GM11168 (cell line): ENCODE data around the gene MAGI1.
"Not testable (repeated sequence)": the region's sequence is repeated elsewhere in the genome, so short reads cannot be mapped to it uniquely, and the experiment has no call there.

ENCODE experiments used
- in situ Hi-C: fragments of 300-500 bp; cut with MboI; formaldehyde crosslinking; loops from one replicate; pipeline ENCODE4 v1.12.0; 2022; ENCODE audit warnings: low sequenced_read_pairs; ENCODE audit not compliant: unreplicated experiment

Gene MAGI1

GRCh38 chr3:65734792-65735191 is 303.9 kb downstream of the MAGI1 start:
- in situ Hi-C loops, result loop anchor here (25.0 kb wide), 1 partner anchor 1197 kb away; no protein-coding TSS in a partner anchor

DNA sequence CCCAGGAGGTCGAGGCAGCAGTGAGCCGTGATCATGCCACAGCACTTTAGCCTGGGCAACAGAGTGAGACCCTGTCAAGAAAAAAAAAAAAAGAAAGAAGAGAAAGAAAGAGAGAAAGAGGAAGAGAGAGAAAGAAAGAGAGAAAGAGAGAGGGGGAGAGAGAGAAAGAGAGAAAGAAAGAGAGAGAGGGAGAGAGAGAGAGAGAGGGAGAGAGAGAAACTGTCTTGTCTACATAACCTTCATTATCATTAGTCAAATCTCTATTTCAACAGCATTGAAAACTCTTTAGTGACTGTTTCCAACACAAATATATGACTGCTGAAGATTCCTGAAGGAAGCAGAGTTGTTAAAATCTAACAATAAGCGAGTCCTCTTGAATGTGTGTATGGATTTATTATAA is 304.3 kb downstream of the MAGI1 start:
- in situ Hi-C loops, result loop anchor here (25.0 kb wide), 1 partner anchor 1197 kb away; no protein-coding TSS in a partner anchor

- in situ Hi-C loops, result loop anchor here (25.0 kb wide), 1 partner anchor 1196 kb away; no protein-coding TSS in a partner anchor
These were observed 305.3 kb downstream of the MAGI1 start for GRCh38 chr3:65733459-65733858.

GRCh38 chr3:65732051-65732935 is 306.4 kb downstream of the MAGI1 start:
- in situ Hi-C loops, result loop anchor here (25.0 kb wide), 1 partner anchor 1195 kb away; no protein-coding TSS in a partner anchor

DNA sequence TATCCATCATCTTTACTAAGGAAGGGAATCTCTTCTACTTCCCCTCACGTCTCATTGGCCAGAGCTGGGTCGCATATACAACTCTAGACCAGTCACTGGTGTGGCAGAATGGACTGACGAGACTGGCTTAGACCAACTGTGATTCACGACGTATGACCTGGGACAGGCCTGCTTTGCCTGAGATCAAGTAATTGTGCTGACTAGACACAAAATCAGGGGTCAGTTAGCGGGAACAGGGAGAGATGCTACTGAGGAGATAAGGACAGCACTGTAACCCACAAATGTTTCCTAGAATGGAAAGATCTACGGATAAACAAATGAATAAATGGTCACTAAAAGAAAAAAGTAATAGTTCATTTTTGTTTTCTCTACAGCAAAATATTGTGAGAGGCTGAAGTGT is 308.3 kb downstream of the MAGI1 start:
- in situ Hi-C loops, result loop anchor here (25.0 kb wide), 1 partner anchor 1193 kb away; no protein-coding TSS in a partner anchor

DNA sequence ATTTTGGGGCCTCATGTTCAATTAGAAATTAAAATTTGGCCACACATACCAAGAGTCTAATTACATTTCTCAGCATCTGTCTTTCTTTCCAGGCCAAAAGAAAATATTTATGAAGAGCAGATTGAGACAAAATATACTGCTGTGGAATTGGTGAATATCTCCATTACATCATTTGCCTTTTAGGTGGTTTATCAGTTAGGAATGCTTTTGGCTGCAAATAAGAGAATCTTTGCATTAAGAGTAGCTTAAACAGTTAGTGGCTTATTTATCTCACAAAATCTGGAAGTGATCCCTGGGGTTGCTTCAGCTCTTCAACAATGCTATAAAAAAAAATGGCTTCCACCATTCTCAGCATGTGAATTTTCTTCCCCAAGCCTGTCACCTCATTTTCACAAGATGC is 308.7 kb downstream of the MAGI1 start:
- in situ Hi-C loops, result loop anchor here (25.0 kb wide), 1 partner anchor 1193 kb away; no protein-coding TSS in a partner anchor

DNA sequence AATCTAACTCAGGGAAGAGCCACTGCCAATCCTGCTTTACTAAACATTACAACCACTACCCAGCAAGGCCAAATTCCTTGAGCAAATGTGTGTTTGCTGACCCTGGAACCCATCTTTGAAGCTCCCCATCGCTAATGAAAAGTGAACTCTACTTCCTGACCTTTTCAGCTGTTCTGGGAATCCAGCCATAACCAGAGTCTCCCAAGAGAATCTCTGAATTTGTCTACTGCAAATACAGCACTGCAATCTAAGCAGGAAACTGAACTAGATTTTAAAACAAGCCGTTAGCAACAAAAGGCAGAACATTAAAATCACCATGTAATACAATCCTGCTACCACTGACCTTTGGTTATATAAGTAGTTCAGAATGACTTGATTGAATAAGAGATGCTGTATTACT is 309.2 kb downstream of the MAGI1 start:
- in situ Hi-C loops, result loop anchor here (25.0 kb wide), 1 partner anchor 1192 kb away; no protein-coding TSS in a partner anchor

DNA sequence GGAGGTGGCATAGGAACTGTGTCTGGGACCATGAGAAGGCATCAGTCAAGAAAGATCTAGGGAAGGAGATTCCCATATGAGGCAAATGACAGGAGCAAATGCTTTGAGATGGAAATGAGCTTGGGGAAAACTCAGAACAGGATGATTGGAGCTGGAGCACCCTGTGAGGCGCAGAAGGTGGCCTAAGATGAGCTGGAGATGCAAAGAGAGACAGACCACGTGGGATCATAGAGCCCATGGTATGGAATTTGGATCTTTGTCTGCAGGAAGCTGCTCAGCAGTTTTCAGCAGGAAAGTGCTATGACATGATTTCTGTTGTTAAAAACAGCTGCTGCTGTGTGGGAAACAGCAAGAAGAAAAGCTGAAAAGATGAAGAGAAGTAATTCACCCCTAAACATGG is 310.6 kb downstream of the MAGI1 start:
- in situ Hi-C loops, result loop anchor here (25.0 kb wide), 1 partner anchor 1191 kb away; no protein-coding TSS in a partner anchor

DNA sequence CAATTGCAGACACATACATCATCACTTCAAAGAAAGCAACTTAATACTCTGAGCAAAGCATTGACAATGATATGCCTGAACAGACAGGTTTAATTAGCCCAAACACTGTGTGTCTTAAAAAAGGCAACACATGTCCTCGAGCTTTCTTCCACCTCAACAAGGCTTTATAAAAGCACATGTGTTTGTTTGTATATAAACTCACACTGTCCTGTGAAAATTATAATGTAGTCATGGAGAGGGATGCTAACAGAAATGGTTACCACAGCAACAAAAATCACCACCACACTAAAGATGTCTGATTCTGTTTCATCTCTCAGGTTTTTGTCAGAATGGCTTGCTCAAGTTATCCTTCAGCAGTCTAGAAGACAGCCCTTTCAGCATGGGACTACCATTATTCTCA is 314.7 kb downstream of the MAGI1 start:
- in situ Hi-C loops, result no loop called here

GRCh38 chr3:65723011-65723410 is 315.7 kb downstream of the MAGI1 start:
- in situ Hi-C loops, result no loop called here

DNA sequence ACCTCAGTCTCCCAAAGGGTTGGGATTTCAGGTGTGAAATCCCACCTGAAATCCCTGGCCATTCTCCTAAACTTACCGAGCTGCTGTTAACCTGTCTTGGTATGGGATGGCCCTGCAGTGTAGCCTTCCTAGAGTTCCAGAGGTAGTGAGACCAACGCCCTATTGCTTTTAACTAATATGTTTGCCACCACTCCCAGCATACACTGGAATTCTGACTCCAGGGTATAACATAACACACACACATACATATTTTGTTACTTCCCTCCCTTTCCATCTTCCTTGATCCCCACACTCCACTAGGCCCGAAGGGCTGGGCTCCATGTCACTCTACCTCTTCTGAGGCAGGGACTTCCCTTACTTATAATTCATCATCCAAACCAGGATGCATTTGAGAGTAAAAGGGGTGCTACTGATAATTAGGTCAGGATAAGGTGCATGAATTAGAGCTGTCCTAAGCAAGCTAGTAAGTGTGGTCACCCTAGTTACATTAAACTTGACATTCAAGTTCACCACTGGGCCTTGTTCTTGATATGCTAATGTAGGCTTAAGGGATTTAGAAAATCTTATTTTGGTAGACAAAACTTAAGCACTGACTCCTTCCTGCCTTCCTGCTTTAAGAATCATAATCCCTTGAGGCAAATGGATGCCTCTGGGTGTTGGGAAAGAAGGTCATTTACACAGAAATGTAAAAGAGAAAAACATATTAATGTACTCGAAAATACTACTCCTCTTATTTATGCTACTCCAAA is 317.6 kb downstream of the MAGI1 start:
- in situ Hi-C loops, result no loop called here

DNA sequence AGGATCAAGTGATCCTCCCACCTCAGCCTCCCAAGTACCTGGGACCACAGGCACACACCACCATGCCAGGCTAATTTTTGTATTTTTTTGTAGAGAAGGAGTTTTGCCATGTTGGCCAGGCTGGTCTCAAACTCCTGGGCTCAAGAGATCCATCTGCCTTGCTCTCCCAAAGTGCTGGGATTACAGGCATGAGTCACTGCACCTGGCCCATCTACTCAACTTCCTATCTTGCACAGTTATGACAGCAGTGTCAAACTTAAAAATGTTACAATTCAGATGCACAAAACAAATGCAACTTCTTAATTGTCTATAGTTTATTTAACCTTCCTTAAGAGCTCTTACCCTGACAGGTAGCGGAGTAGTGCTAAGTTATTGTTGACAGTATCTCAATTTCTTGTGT is 319.1 kb downstream of the MAGI1 start:
- in situ Hi-C loops, result not testable (repeated sequence)

GRCh38 chr3:65717676-65718346 is 320.9 kb downstream of the MAGI1 start:
- in situ Hi-C loops, result no loop called here

DNA sequence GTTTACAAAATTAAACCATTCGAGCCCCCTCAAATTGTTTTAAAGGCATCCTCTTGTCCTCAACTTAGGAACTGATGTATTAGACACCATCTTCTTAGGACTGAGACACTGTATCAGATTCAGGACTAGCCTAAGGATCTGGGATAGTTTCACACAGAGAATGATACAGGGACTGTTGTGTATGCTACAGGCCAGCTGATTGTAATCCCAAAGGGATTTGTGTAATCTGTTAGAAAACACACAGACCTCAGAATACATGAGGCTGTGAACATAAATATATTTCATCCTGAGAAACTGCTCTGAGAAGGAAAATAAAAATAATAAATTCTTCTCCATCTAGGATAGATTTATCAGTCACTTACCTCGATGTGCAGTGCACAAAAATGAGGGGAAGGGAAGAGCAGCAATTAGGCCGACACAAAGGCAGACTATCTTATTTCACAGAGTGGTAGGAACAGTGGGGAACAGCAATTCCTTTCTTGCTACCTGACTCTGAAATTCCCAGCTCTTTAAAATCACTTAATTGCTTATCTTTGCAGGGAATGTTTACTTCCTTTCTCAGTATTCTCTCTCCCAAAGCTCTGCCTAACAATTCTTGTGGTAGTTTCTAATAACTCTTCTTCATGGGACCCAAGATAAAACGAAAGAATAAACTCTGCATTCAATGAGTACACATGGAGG is 322.5 kb downstream of the MAGI1 start:
- in situ Hi-C loops, result no loop called here

GRCh38 chr3:65714134-65714533 is 324.6 kb downstream of the MAGI1 start:
- in situ Hi-C loops, result no loop called here

DNA sequence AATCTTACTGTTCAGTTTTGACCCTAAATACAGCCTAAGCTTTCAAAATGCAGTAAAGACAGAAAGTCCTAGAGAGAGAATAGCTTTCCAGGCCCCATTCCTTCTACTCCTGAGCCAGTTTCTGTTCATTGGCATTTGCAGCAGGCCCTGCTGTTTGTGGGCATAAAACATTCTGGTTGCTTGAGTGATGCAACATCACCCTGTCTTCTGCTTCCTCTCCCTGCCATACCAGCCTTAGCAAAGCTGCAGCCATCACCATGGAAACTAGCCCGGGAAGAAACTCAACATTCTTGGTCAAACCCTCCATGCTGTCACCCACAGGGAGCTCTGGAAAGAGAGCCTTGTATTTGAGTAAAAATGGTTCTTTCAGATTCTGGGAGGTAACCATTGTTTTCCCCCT is 325.7 kb downstream of the MAGI1 start:
- in situ Hi-C loops, result no loop called here

GRCh38 chr3:65712140-65712539 is 326.6 kb downstream of the MAGI1 start:
- in situ Hi-C loops, result no loop called here

DNA sequence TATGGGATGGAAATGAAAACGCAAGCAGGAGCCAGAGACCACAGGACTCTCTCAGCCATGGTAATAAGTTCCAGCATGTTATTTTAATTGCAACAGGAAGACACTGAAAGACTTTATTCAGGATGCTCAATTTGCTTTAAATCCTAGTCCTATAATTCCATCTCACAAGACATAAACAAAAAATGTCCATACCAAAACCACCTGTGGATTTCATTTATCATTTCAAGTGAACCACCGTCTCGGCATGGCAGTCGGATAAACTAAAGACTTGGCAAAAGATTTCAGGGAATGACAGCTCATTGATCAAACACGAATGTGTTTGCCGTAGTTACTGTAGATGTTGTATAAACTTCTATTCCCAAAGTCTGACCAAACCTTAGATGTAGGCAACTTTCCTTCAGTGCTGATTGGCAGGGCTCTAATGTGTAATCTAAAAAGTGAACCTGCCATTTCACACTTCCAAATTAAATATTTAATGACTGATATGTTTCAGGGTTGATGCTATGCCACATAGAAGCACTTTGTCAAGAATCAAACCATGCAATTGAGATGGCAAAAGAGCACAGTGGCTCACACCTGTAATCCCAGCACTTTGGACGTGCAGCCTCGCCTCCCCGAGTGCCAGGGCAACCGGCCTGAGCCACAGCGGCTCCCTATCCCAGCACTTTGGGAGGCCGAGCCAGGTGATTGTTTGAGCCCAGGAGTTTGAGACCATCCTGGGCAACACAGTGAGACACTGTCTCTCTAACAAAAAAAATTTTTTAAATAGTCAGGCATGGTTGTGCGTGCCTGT is 331.7 kb downstream of the MAGI1 start:
- in situ Hi-C loops, result no loop called here

GRCh38 chr3:65706301-65706700 is 332.4 kb downstream of the MAGI1 start:
- in situ Hi-C loops, result no loop called here
